GM12892 (cell line): ENCODE measurements around the gene RFXANK.

Experiments
- DNase-seq: peaks from one replicate; pipeline ENCODE4 v3.0.0; 2011; ENCODE audit not compliant: insufficient read length
- FAIRE-seq: peaks from 2 replicates; lab custom pipeline; 2011; peaks lifted over from hg19 to GRCh38; lab: Jason Lieb, UNC
- POLR2A ChIP-seq: IDR thresholded peaks from 2 replicates; pipeline ENCODE4 v1.6.1; 2011; ENCODE audit warnings: low read depth, low read length, control low read depth
- POLR2AphosphoS5 ChIP-seq: IDR thresholded peaks from 2 replicates; pipeline ENCODE4 v1.6.1; 2011; ENCODE audit warnings: low read depth, low read length, control low read depth
- TAF1 ChIP-seq: IDR thresholded peaks from 2 replicates; pipeline ENCODE4 v1.6.1; 2011; ENCODE audit warnings: low read depth, mild to moderate bottlenecking, control low read depth, low read length, borderline replicate concordance

Gene RFXANK

DNA sequence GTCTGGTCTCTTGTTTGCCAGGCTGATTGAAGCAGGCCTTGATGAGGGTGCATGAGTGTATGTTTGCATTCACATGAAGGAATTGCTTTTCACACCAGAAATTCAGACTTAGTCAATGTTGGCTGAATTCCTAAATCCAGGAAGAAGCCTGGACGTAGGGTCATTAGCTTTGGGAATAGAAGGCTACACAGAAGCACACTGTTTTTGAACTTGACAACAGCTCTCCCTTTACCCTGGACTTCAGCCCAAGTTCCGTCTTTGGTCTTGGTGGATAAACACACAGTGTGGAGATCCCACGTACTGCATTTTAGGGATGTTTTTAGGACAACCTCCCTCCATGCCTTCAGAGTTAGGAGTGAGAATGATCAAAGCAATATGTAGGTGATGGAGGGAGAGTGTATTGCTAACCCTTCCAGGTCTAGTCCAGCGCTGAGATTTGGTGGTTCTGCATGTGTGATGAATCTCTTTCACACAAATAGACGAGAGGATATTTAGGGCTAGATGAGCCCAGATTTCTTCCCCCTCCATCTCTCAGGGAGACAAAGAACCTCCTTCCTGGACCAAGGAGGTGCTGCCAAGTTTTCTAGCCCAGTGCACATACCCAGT is 58.2 kb downstream of the RFXANK start:
- DNase-seq (no peak), FAIRE-seq (no peak)
- no peak for TF ChIP-seq POLR2AphosphoS5
- TF ChIP-seq TAF1: no peak
- TF ChIP-seq POLR2A: no peak
